Smooth muscle cell of the brain vasculature (primary cell): ENCODE results near the gene IBA57.
"Not testable (repeated sequence)": the region's sequence is repeated elsewhere in the genome, so short reads cannot be mapped to it uniquely, and the experiment has no call there.

Experiments used
- DNase-seq: peaks from one replicate; pipeline ENCODE4 v3.0.0-alpha.2; 2012; ENCODE audit warnings: low read depth, low spot score

Gene IBA57

GRCh38 chr1:228172591-228173527 lies 7.3 kb downstream of the IBA57 start:
- no peak for DNase-seq

- not testable (repeated sequence) for DNase-seq
Observed at GRCh38 chr1:228173528-228174481, 8.2 kb downstream of the IBA57 start.

- no peak for DNase-seq
Observed at GRCh38 chr1:228174482-228175315, 9.1 kb downstream of the IBA57 start.

- no peak for DNase-seq
Observed at GRCh38 chr1:228175316-228176023, 9.9 kb downstream of the IBA57 start.

- no peak for DNase-seq
Observed at GRCh38 chr1:228176024-228176395, 10.4 kb downstream of the IBA57 start.

- no peak for DNase-seq
Observed at GRCh38 chr1:228176461-228177182, 11.0 kb downstream of the IBA57 start.

GRCh38 chr1:228177183-228177475 lies 11.5 kb downstream of the IBA57 start:
- no peak for DNase-seq

GRCh38 chr1:228177721-228178710 lies 12.4 kb downstream of the IBA57 start:
- DNase-seq, result no peak

GRCh38 chr1:228178737-228179684 lies 13.4 kb downstream of the IBA57 start:
- no peak for DNase-seq

- DNase-seq, result no peak
Observed at GRCh38 chr1:228180271-228180958, 14.8 kb downstream of the IBA57 start.

GRCh38 chr1:228180959-228181644 lies 15.5 kb downstream of the IBA57 start:
- DNase-seq, result no peak

- no peak for DNase-seq
Observed at GRCh38 chr1:228181645-228182034, 16.0 kb downstream of the IBA57 start.

- DNase-seq, result no peak
Observed at GRCh38 chr1:228182296-228183030, 16.9 kb downstream of the IBA57 start.

GRCh38 chr1:228184152-228184551 lies 18.5 kb downstream of the IBA57 start:
- no peak for DNase-seq

GRCh38 chr1:228185641-228185965 lies 20.0 kb downstream of the IBA57 start:
- DNase-seq, result no peak

GRCh38 chr1:228188249-228188648 lies 22.6 kb downstream of the IBA57 start:
- DNase-seq, result not testable (repeated sequence)
